Liver (tissue), 2 donors: ENCODE data around the gene TIMM8B.

ENCODE experiments used
- GABPA ChIP-seq, 2 donors: IDR thresholded peaks in 1 of 2; conservative IDR thresholded peaks in 1 of 2; 2 replicates each; pipeline ENCODE4 v1.6.1; 2016; ENCODE audit warnings: antibody characterized with exemption in 2 of 2, mild to moderate bottlenecking in 1 of 2, moderate library complexity in 1 of 2
- HNF4G ChIP-seq: IDR thresholded peaks from 2 replicates; pipeline ENCODE4 v1.6.1; 2016; ENCODE audit warnings: antibody characterized with exemption
- JUND ChIP-seq, 2 donors: IDR thresholded peaks; 2 replicates each; pipeline ENCODE4 v1.6.1; 2016; ENCODE audit warnings: antibody characterized with exemption in 2 of 2
- MAX ChIP-seq: IDR thresholded peaks from 2 replicates; pipeline ENCODE4 v1.6.1; 2016; ENCODE audit warnings: antibody characterized with exemption
- donor health status: healthy.

DNA sequence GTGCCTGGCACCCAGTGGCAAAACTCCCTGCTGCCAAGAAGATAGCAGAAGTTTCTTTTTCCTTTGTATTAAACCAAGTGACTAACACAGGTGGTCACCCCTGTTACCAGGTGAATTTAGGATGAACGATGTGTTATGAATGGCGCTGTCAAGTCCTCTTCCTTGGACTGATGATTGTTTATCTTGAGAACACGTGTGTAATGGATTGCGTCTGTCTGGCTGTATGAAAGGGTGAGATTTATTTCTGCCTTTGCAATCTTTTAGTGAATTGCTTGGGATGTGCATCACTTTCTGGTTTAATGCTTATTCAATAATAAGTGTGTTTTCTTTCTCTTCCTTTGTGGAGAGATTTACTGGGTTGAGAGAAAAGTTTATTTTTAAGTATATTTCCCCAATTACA lies 36.6 kb upstream of the TIMM8B start:
- TF ChIP-seq GABPA (IDR thresholded peaks at IDR 0.05 in 1 of 2, conservative IDR thresholded peaks at IDR 0.05 in 1 of 2) (no peak), HNF4G (no peak), MAX (no peak), JUND (IDR thresholded peaks at IDR 0.05) (no peak)
